HEK293 (cell line): ENCODE results near the gene UPK1A.
A peak's percentile ranks its signal among the peaks of the same experiment; 100 is the strongest.

Experiments used
- HOXA7 ChIP-seq: sonication (generic); formaldehyde crosslinking; IDR thresholded peaks from 2 replicates; pipeline ENCODE4 v1.8.1; 2022; ENCODE audit warnings: missing genetic modification reagents, borderline replicate concordance
- KLF16 ChIP-seq: fragments of 450-650 bp; formaldehyde crosslinking; IDR thresholded peaks from 2 replicates; pipeline ENCODE4 v1.5.1; 2017; ENCODE audit warnings: missing biosample characterization, missing genetic modification characterization
- ZNF169 ChIP-seq: fragments of 450-650 bp; formaldehyde crosslinking; IDR thresholded peaks from 2 replicates; pipeline ENCODE4 v1.5.1; 2016; ENCODE audit warnings: missing biosample characterization, missing genetic modification characterization
- ZNF266 ChIP-seq: fragments of 450-650 bp; formaldehyde crosslinking; IDR thresholded peaks from 2 replicates; pipeline ENCODE4 v1.5.1; 2016; ENCODE audit warnings: missing biosample characterization, missing genetic modification characterization, low read depth
- ZNF324 ChIP-seq: fragments of 450-650 bp; formaldehyde crosslinking; IDR thresholded peaks from 2 replicates; pipeline ENCODE4 v1.5.1; 2016; ENCODE audit warnings: missing biosample characterization, missing genetic modification characterization
- ZNF335 ChIP-seq: fragments of 450-650 bp; formaldehyde crosslinking; conservative IDR thresholded peaks from 2 replicates; pipeline ENCODE4 v1.5.1; 2016; ENCODE audit warnings: missing biosample characterization, missing genetic modification characterization
- ZNF555 ChIP-seq: fragments of 450-650 bp; formaldehyde crosslinking; conservative IDR thresholded peaks from 2 replicates; pipeline ENCODE4 v1.5.1; 2017; ENCODE audit warnings: missing biosample characterization, mild to moderate bottlenecking, missing genetic modification characterization, inconsistent platforms
- ZNF561 ChIP-seq: fragments of 450-650 bp; IDR thresholded peaks from 2 replicates; pipeline ENCODE4 v1.5.1; 2018; ENCODE audit warnings: missing biosample characterization, missing genetic modification characterization, borderline replicate concordance
- ZNF768 ChIP-seq: fragments of 450-650 bp; formaldehyde crosslinking; IDR thresholded peaks from 2 replicates; pipeline ENCODE4 v1.5.1; 2018; ENCODE audit warnings: missing biosample characterization, mild to moderate bottlenecking, missing genetic modification characterization
- TF ChIP-seq, protein P1 (sequence below): fragments of 450-650 bp; formaldehyde crosslinking; IDR thresholded peaks from 2 replicates; pipeline ENCODE4 v1.5.1; 2016; ENCODE audit warnings: missing biosample characterization, missing genetic modification characterization
- TF ChIP-seq, protein P2 (sequence below): fragments of 450-650 bp; formaldehyde crosslinking; IDR thresholded peaks from 2 replicates; pipeline ENCODE4 v1.5.1; 2016; ENCODE audit warnings: missing biosample characterization, missing genetic modification characterization, low read depth
- TF ChIP-seq, protein P3 (sequence below): fragments of 450-650 bp; formaldehyde crosslinking; IDR thresholded peaks from 2 replicates; pipeline ENCODE4 v1.5.1; 2016; ENCODE audit warnings: missing biosample characterization, missing genetic modification characterization
- TF ChIP-seq, protein P4 (sequence below): fragments of 450-650 bp; formaldehyde crosslinking; IDR thresholded peaks from 2 replicates; pipeline ENCODE4 v1.5.1; 2016; ENCODE audit warnings: missing biosample characterization, missing genetic modification characterization

DNA sequence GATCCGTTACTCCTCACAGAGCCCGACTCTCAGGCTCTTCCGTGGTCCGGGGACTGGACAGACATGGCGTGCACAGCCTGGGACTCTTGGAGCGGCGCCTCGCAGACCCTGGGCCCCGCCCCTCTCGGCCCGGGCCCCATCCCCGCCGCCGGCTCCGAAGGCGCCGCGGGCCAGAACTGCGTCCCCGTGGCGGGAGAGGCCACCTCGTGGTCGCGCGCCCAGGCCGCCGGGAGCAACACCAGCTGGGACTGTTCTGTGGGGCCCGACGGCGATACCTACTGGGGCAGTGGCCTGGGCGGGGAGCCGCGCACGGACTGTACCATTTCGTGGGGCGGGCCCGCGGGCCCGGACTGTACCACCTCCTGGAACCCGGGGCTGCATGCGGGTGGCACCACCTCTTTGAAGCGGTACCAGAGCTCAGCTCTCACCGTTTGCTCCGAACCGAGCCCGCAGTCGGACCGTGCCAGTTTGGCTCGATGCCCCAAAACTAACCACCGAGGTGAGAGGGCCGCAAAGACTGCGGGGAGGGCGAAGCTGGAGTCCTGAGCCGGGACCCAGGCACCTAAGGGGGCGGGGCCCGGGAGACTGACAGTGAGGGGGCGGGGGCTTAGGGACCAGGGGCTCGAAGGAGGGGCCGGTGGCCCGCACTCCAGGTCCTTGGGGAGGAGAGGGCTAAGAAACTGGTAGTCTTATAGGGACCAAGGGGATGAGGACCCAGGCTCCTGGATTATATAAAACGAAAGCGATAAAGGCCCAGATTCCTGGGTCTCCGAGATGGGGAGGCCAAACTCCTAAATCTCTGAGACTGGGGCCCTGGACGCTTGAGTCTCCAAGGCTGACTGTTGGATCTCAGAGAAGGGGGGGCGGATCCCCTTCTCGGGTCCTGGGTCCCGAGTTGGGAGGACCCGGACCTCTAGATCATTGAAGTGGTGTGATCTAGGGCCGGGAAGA, 22.8 kb upstream of the UPK1A start:
- TF ChIP-seq ZNF555 (tag by site-specific recombination) (no peak), ZNF266 (no peak), ZNF768 (tag by site-specific recombination) (no peak), ZNF561 (tag by site-specific recombination) (peak; percentile 100), HOXA7 (CRISPR knock-in tag) (no peak; the same call in 1 of the 2 replicates), ZNF324 (tag by site-specific recombination) (peak; percentile 97), ZNF169 (tag by site-specific recombination) (no peak), KLF16 (peak; percentile 100), ZNF335 (tag by site-specific recombination) (peak; percentile 97)
- TF ChIP-seq, protein P1, sequence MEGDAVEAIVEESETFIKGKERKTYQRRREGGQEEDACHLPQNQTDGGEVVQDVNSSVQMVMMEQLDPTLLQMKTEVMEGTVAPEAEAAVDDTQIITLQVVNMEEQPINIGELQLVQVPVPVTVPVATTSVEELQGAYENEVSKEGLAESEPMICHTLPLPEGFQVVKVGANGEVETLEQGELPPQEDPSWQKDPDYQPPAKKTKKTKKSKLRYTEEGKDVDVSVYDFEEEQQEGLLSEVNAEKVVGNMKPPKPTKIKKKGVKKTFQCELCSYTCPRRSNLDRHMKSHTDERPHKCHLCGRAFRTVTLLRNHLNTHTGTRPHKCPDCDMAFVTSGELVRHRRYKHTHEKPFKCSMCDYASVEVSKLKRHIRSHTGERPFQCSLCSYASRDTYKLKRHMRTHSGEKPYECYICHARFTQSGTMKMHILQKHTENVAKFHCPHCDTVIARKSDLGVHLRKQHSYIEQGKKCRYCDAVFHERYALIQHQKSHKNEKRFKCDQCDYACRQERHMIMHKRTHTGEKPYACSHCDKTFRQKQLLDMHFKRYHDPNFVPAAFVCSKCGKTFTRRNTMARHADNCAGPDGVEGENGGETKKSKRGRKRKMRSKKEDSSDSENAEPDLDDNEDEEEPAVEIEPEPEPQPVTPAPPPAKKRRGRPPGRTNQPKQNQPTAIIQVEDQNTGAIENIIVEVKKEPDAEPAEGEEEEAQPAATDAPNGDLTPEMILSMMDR: peak; percentile 86
- TF ChIP-seq, protein P2, sequence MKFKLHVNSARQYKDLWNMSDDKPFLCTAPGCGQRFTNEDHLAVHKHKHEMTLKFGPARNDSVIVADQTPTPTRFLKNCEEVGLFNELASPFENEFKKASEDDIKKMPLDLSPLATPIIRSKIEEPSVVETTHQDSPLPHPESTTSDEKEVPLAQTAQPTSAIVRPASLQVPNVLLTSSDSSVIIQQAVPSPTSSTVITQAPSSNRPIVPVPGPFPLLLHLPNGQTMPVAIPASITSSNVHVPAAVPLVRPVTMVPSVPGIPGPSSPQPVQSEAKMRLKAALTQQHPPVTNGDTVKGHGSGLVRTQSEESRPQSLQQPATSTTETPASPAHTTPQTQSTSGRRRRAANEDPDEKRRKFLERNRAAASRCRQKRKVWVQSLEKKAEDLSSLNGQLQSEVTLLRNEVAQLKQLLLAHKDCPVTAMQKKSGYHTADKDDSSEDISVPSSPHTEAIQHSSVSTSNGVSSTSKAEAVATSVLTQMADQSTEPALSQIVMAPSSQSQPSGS (tag by site-specific recombination): no peak
- TF ChIP-seq, protein P3, sequence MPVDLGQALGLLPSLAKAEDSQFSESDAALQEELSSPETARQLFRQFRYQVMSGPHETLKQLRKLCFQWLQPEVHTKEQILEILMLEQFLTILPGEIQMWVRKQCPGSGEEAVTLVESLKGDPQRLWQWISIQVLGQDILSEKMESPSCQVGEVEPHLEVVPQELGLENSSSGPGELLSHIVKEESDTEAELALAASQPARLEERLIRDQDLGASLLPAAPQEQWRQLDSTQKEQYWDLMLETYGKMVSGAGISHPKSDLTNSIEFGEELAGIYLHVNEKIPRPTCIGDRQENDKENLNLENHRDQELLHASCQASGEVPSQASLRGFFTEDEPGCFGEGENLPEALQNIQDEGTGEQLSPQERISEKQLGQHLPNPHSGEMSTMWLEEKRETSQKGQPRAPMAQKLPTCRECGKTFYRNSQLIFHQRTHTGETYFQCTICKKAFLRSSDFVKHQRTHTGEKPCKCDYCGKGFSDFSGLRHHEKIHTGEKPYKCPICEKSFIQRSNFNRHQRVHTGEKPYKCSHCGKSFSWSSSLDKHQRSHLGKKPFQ (tag by site-specific recombination): peak; percentile 54
- TF ChIP-seq, protein P4, sequence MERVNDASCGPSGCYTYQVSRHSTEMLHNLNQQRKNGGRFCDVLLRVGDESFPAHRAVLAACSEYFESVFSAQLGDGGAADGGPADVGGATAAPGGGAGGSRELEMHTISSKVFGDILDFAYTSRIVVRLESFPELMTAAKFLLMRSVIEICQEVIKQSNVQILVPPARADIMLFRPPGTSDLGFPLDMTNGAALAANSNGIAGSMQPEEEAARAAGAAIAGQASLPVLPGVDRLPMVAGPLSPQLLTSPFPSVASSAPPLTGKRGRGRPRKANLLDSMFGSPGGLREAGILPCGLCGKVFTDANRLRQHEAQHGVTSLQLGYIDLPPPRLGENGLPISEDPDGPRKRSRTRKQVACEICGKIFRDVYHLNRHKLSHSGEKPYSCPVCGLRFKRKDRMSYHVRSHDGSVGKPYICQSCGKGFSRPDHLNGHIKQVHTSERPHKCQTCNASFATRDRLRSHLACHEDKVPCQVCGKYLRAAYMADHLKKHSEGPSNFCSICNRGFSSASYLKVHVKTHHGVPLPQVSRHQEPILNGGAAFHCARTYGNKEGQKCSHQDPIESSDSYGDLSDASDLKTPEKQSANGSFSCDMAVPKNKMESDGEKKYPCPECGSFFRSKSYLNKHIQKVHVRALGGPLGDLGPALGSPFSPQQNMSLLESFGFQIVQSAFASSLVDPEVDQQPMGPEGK (tag by site-specific recombination): peak; percentile 99
